ENCODE results near the gene TRPM5.

Gene TRPM5

DNA sequence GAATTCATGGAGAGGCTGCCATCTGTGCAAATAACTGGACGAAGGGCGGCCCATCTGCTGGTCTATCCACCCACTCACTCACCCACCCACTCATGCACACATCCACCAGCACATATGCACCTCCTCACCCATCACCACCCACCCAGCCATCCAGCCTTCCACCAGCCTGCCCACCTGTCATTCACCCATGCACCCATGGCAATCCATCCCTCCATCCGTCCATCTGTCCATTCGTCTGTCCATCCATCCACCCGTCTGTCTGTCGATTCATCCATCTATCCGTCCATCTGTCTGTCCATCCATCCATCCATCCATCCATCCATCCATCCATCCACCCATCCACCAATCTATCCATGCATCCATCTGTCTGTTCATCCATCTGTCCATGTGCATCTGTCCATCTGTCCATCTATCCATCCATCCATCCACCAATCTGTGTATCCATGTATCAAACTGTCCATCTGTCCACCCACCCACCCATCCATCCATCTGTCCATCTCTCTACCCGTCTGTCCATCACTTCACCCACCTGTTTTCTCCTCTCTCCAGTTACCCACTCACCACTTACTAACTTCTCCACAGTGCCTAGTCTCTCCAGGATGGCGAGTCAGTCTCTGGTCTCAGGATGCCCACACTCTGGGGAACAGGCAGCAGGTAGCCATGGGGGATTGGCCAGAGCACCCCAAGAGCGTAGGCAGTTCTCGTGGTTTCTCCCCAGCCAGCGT is 8.9 kb downstream of the TRPM5 start:
- no peak for DNase-seq

DNA sequence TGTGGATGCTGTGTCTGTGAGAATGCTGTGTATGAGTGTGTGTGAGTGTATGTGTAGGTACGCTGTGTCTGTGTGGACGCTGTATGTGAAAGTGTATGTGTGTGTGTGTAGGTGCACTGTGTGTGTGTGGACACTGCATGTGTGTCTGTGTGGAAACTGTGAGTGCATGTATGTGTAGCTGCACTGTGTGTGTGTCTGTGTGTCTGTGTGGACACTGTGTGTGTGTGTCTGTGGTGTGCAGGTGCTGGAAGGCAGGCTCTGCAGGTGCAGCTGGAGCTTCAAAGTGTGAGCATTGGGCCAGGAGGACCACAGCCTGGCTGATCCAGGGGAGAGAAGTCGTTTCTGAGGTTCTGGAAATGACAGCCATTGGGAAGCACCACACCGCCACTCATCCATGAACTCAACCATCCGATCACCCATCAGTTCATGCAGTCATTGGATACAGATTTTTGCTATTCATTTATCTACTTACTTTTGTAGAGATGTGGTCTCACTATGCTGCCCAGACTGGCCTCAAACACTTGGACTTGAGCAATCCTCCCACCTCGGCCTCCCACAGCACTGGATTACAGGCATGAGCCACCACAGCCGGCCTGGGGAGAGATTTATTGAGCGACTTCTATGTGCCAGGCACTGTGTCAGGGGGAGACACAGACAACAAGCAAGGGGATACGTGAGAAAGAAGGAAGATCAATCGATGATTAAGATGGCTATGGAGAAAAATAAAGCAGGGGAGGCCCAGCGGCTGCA is 9.6 kb downstream of the TRPM5 start:
- no peak for DNase-seq

DNA sequence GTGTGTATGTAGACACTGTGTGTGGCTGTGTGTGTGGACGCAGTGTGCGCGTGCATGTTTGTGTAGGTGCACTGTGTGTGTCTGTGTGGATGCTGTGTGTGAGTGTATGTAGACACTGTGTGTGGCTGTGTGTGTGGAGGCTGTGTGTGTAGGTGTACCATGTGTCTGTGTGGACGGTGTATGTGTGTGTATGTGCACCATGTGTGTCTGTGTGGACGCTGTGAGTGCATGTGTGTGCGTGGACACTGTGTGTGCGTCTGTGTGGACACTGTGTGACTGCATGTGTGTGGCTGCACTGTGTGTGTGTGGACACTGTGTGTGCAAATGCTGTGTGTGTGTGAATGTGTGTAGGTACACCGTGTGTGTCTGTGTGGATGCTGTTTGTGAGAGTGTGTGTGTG is 10.3 kb downstream of the TRPM5 start:
- no peak for DNase-seq

DNA sequence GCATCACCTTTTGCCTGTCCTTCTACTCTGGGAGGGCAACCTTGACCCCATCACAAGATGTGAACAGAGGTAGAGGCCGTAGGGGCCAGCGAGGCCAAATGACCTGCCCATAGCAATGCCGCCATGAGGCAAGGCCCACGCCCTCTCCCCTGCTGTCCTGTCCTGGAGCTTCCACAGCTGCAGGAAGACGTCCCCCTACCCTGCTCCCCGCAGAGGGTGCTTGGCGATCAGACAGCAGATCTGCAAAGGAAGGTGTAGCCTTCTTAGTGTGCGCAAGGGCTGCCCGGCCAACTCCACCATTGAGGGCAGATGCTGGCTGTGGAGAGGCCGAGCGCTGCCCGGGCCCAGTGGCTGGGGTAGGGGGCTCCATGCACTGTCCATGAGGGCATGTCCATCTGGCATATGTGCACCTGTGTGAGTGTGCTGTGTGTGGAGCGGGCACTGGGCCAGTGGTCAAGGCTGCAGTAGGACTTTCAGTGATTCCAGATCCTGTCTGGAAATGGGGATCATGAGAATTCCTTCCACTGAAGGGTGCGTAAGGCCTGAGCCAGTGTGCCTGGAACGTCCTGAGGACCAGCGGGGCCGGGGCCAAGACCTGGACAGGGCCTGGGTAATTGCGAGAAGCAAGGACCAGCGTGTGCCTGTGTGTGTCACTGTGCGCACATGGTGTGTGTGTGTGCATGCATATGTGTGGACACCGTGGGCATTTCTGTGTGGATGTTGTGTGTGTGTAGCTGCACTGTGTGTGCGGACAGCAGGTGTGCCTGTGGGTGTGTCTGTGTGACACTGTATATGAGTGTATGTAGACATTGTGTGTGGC is 11.0 kb downstream of the TRPM5 start:
- no peak for DNase-seq

DNA sequence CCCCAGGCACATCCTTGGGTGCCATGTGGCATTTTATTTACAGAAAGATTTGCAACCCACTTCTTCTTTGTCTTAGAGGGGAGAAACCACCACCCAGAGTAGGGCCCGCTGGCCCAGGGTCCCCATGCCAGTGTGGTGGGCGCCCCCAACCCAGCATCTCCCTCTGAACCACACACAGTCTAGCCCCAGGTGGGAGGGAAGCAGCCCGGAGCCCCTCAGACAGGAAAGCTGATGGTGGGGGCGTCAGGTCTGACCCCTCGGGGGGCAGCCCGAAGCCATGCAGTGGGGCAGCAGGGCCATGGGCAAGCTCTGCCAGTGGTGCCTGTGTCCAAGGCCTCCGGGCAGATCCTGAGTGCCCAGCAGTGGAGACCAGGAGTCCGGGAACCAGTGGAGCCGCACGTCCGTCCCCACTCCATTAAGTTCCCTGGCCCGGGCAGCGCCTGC is 11.7 kb downstream of the TRPM5 start:
- no peak for DNase-seq

DNA sequence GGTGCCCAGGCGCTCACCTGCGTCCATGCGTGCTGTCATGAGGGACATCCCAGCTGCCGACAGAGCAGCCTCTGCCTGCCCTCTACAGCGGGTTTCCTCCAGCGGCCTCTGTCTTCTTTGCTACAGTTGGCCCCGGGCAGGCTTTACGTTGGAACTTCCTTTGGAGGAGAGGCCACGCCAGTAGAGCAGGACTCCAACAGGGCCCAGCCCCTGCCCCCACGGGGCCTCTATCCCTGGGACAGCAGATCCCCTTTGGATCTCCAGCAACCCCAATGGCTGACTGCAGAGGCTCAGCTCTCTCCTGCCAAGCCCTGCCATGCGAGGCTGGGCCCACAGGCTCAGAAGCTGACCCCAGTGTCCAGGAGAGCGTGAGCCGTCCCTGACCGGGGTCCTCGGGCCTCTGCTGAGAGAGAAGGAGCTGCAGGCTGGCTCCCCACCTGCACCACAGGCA is 12.1 kb downstream of the TRPM5 start:
- DNase-seq = no peak

DNA sequence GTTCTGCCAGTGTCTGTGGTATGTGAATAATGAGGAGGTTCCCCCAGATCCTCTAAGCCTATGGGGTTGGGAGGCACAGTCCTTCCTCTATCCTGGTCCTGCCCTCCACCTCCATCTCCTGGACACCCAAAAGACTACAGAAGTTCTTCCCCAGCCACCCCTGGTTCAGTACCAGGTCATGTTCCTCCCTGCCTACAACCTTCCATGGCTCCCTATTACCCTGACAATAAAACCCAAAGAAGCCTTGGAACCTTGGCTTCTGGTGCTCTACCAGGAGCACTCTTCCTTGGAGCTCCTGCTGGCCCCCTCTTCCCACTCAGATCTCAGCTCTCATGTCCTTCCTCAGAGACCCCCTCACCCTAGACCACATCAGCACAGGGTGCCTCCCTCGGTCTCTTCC is 12.9 kb downstream of the TRPM5 start:
- no peak for DNase-seq

DNA sequence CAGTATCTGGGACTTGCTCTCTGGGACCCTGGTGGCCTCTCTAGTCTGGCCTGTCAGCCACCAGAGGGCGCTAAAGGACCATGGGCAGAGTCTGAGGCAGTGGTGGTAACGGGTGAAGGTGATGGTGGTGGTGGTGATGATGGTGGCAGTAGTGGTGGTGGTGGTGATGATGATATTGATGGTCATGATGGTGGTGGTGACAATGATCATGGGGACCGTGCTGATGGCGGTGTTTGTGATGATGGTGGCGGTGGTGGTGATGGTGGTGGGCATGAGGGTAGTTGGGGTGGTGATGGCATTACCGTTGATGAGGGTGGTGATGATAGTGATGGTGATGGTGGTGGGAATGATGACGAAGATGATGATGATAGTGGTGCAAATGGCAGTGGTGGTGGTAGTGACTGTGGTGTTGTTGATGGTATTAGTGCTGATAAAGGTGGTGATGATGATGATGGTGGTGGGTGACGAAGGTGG is 16.0 kb downstream of the TRPM5 start:
- no peak for DNase-seq

DNA sequence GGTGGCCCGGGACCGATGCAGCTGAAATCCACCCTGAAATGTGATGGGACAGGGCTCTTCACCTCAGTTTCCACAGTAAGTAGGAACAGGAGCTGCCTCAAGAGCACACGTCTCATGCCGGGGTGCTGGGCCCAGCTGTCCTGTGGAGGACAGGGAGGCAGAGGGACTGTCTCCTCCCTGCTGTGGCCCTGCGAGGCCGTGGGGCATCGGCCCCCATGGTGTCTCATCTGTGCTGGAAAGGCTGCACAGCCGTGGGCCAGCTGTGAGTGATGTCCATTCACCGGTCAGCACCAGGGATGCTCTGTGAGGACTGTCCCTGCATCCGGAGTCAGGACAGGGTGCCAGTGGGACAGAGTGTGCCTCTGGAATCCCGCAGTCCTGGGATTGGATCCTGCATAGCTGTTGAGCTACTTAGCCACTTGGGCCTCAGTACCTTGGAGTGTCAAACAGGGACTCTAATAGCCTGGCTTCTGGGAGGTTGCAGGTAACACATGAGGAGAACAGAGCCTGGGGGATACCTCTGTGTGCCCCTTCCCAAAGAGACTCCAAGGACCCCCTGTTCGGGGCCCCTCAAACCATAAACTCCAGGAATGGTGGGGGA is 16.5 kb downstream of the TRPM5 start:
- DNase-seq = no peak

DNA sequence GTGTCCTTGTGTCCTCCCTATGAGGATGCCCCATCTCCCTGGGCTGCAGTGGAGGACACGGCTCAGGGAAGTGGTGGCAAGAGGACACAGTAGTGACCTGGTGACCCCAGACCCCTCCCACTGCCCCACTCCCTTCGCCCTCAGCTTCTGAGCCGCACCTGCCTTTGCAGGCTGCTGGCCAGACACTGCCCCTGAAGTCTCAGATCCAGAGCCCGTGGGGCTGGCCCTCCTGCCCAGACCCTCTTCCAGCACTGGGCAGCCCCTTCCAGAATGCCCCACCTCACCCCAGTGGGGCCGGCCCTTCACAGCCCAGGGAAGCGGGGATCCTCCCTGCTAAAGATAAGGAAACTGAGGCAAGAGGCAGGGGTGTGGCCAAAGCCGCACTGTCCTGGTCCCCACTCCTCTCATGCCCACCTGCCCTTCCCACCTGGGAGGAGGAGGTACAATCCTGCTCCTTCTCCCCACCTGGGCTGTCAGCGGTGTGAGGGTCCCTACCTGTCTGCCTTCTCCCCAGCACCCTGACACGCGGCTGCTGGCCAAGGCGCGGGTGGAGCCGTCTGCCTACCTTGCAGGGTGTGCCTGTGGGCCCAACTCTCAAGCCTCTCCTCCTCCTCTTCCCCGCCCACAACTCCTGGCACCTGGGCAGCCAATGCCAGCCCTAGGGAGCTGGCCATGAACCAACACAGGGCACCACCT is 17.3 kb downstream of the TRPM5 start:
- DNase-seq = no peak

DNA sequence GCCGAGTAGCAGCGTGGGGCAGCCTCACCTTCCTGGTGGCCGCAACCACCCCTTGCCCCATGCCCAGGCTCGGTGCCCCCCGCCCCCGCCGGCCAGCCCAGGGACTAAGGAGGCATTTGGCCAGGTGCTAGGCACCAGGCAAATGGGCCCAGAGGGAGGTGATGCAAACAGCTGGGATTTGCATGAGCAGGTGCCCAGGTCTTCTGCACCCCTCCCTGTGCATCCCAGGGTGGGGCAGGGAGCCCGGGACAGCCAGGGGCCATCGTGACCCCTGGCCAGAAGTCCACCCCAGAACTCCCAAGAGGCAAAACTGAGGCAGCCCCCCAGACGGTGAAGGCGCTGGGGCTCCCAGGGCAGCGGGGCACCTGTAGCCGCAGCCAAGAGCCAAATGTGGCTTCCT is 18.1 kb downstream of the TRPM5 start:
- DNase-seq = no peak

DNA sequence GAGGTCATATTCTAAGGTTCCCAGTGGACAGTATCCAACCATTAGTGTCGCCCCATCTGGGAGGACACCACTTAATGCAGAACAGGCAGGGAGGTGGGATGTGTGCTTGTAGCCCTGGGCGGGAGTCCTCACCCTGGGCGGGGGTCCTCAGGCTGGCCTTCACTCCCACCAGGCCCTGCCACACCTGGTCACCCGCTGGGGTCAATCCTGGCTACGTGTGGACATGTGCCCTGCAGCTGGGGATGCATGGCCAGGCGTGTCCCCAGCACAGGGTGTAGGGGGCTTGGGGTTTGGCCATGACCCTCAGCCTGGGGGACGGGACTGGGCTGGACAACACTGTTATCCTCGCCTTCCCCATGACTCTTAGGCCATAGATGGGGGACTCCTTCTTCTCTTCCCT is 18.8 kb downstream of the TRPM5 start:
- DNase-seq = no peak

DNA sequence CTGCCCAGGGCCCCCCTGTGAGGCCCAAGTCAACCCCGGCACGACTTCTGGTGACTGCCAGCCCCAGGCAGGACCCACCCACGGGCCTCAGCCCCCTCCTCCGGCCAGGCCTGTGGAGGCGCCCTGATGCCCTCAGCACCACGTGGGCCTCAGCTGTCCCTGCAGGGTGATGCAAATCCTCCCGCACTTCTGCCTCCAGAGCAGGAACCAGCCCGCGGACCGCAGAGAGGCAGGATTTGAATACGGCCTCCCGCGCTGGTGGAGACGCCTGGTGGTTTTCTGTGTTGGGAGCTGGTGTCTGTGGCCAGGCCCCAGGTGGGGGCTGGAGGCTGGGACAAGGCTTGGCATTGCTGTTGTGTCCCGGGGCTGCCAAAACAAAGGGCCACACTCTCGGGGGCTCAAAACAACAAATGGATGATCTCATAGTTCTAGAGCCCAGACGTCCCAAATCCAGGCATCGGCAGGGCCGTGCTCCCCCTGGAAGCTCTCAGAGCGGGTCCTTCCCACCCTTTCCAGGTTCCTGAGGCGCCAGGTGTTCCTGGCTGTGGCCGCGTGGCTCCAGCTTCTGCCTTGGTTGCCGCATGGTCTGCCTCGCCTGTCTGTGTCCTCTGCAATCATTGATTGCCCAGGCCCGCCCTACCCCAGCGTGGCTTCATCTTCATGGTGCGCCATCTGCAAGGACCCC is 19.4 kb downstream of the TRPM5 start:
- DNase-seq = no peak

DNA sequence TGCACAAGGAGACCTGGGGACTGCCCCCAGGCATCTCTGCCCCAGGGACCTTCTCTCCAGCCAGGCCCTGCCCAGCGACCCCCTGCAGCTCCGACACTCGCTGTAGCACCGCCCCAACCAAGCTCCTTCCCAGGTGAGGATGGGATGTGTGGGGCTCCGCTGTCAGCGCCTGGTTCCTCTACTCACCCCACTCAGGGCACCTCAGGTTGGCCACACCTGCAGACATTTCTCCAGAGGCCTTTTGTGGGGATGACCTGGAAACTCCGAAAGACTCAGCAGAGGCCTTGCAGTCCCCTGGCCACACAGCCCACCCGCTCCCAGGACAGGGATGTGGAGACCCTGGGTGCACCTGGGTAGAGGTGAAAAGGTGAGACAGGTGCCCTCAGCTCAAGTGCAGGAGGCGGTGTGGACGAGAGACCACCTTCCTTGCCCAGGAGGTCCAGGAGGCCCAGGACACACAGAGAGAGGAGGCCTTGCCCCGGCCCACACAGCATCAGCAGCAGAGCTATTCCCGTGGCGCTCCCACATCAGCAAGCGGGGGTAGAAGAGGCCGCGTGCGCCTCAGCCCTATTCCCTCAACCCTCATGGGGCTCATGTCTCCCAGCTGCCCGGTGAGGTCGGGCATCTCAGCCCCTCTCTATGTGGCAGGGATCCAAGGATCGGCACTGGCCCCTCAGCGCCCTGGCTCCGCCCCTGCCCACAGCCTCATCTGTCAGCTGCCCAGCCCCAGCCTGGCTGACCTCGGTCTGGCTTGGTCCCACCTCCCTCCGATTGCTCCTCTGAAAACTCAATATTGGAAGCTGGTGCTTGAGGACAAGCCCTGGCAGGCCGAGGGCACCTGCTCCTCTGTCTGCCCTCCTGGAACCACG is 20.9 kb downstream of the TRPM5 start:
- DNase-seq = no peak

DNA sequence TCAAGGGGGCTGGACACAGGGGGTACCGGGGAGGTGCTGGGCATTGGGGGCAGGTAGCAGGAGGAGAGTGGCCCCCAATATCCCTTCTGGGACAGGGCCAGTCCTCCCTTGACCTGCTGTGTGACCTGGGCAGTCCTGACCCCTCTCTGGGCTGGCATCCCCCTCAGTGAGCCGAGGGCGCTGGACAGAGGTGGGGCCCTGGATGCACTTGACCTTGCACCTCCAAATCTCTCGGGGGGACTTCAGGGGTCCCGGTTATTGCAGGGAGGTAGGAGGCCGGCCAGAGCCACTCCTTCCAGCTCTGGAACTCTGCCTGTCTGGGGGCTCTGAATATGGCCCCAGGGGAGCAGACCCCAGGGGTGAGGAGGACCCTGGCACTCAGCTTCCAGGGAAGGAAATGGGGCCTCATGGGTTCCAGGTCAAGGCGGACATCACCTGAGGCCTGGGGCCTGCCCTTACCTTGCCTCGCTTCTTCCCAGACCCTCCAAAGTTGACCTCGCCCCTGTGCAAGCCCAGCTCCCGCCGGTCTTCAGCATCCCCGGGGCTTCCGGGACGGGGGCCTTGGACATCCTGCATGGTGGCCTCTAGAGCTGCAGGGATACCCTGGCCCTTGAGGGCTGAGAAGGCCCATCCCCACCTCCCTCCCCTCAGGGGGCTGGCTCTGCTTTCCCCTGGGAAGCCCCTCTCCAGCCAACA is 21.7 kb downstream of the TRPM5 start:
- no peak for DNase-seq

DNA sequence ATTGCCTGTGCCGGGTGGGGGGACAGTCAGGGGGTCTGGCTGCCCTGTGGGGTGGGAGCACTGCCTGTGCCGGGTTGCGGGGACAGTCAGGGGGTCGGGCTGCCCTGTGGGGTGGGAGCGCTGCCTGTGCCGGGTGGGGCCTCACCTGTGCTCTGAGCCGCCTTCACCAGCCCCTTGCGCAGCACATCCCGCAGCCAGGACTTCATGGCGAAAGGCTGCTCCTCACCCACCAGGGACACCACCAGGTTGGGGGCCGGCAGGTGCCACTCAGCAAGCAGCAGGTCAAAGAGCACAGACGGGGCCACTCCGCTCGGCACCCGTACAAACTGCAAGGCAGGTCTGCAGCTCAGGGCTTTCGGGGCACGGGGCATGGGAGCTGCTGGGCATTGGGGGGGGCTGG is 22.3 kb downstream of the TRPM5 start:
- DNase-seq = no peak

DNA sequence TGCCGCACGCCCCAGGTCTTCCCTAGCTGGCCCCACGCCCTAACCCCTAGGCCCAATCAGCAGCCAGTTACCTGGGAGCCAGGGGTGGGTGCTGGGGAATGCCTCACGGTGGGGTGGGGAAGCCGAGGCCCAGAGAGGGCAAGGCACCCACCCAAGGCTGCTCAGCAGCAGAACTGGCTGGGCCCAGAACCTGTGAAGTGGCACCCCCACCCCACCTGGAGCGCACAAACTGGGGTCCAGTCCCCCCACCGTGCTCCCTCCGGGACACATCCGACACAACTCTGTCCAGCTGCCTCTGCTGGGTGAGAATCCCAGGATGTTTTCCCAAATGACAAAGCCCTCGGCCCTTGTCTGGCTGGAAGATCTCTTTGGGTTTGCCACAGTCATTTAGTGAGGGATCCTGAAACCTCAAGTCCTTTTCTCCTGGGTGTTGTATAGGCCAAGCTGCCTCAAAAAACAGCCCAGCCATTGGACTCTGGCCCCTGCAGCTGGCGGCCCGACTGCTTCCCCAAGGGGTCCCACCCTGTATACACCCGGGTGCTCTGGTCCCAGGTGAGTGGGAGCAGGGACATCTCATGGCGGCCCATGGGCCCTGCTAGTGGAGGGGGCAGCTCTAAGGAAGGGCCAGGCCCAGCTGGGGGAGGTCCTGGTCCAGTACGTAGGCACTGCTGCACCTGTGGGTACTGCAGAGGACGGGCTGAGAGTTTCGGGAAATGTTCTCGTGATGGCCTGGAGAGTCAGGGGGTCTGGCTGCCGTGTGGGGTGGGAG is 22.9 kb downstream of the TRPM5 start:
- DNase-seq = no peak

DNA sequence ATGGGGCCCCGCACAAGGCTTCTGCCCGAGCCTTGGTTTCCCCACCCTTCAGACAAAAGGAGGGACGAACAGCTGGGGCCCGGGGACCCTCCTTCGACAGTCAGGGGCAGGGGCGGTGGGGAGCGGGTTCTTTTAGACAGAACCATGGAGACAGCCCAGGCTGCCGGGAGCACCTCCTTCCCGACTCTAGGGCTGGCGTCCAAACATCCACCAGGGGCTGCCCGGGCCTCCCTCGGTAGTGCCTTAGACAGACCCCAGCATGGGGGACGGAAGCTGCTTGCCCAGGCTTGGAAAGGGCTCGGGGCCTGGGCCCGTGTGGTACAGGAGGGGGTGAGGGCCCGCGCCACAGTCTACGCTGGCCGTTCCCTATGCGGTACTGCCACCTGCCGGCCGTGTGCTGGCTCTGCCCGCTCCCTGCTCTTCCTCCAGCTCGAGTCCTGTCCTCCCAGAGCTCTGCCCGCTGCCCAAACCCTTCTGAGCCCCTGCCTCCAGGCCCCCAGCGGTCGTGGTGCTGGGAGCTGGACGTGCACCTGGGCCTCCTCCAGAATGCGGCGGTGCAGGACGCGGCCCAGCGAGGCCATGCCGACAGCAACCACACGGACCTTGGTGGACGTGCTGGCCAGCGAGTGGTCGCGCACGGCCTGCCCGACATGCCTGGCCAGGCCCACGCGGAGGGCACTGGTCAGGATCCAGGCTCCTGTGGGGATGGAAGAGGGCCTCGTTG is 23.6 kb downstream of the TRPM5 start:
- no peak for DNase-seq

Data from NCI-H187 (cell line).